AG10803 (cell line): ENCODE measurements around the gene ZNF329.
A peak's percentile ranks its signal among the peaks of the same experiment; 100 is the strongest.

Source experiments
- DNase-seq: peaks from one replicate; pipeline ENCODE4 v3.0.0; 2010; ENCODE audit warnings: low read depth
- H3K4me3 ChIP-seq: 2 replicates; pipeline ENCODE4 v1.5.1; 2011; ENCODE audit warnings: mild to moderate bottlenecking, low read length, control low read depth
- TF ChIP-seq, protein P1 (sequence below): conservative IDR thresholded peaks from 2 replicates; pipeline ENCODE4 v1.5.1; 2011; ENCODE audit warnings: mild to moderate bottlenecking, low read length, control low read depth, inconsistent platforms

ZNF329 gene

DNA sequence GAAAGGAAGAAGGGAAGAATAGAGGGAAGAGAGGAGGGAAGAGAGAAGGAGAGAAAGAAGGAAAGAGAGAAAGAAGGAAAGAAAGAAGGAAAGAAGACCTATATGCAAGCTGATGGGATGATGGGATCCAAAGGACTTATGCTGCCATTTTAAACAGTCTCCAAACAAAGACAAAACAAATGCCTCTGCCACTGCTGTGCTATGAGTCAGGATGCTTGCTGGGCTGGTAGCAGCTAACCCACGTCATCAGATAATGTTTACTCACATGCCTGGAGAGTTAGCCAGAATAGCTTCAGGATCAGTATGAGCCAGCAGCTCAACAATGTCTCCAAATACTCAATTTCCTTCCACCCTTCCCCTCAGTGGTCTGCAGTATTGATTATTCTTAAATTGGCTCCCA lies 20.3 kb upstream of the ZNF329 start:
- peak; percentile 8 for DNase-seq
- TF ChIP-seq, protein P1, sequence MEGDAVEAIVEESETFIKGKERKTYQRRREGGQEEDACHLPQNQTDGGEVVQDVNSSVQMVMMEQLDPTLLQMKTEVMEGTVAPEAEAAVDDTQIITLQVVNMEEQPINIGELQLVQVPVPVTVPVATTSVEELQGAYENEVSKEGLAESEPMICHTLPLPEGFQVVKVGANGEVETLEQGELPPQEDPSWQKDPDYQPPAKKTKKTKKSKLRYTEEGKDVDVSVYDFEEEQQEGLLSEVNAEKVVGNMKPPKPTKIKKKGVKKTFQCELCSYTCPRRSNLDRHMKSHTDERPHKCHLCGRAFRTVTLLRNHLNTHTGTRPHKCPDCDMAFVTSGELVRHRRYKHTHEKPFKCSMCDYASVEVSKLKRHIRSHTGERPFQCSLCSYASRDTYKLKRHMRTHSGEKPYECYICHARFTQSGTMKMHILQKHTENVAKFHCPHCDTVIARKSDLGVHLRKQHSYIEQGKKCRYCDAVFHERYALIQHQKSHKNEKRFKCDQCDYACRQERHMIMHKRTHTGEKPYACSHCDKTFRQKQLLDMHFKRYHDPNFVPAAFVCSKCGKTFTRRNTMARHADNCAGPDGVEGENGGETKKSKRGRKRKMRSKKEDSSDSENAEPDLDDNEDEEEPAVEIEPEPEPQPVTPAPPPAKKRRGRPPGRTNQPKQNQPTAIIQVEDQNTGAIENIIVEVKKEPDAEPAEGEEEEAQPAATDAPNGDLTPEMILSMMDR: no peak
- H3K4me3 ChIP-seq: no peak overlapping the region

DNA sequence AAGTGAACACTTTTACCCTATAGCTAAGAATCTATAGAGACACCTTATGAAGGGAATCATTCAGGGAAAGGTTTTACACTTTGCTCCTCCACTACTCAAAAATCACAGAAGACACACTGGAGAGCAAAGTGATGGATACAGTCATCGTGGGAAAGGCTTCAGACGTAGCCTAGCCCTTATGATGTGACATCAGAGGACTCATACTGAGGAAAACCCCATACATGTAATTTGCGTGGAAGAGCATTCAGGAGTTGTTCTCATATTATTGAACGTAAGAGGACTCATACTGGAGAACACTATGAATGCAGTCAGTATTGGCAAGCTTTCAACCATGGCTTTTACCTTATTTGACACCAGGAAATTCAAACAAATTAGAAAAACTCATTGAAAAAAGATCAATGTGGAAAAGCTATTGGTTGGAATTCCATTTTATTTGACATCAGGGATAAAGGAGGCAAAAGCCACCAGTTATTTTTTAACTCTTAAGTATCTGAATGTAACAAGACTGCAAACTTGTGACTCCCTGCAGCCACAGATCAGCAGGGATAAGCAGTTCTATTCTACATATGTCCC lies 16.2 kb upstream of the ZNF329 start:
- TF ChIP-seq, protein P1: no peak
- no peak for DNase-seq
- H3K4me3 ChIP-seq: no peak overlapping the region

DNA sequence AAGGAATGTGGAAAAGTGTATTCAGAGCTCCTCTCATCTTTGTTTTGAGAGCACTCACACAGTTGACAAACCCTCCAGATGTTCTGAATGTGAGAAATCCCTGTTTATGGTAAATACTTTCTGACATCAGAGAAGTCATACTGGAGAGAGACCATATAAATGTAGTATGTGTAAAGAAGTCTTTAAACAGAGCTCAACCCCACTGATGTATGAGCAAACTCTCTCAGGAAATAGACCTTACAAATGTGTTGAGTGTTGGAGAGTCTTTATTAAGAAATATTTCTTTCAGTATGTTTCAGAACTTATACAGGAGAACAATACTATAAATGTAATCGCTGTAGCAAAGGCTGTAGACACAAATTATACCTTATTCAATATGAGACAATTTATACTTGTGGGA lies 15.7 kb upstream of the ZNF329 start:
- DNase-seq: no peak
- TF ChIP-seq, protein P1: no peak
- no peak overlapping the region for H3K4me3 ChIP-seq

DNA sequence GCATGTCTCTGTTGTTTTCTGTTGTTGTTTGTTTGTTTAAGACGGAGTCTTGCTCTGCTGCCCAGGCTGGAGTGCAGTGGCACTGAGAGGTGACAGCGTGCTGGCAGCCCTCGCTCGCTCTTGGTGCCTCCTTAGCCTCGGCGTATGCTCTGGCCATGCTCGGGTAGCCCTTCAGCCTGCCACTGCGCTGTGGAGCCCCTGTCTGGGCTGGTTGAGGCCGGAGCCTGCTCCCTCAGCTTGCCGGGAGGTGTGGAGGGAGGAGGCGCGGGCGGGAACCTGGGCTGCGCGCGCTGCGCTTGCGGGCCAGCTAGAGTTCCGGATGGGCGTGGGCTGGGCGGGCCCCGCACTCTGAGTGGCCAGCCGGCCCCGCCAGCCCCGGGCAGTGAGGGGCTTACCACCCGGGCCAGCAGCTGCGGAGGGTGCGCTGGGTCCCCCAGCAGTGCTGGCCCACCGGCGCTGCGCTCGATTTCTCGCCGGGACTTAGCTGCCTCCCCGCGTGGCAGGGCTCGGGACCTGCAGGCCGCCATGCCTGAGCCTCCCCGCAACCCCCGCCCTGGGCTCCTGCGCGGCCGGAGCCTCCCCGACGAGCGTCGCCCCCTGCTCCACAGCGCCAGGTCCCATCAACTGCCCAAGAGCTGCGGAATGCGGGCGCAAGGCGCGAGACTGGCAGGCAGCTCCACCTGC lies 6.6 kb upstream of the ZNF329 start:
- no peak for DNase-seq
- TF ChIP-seq, protein P1: no peak
- no peak overlapping the region for H3K4me3 ChIP-seq

DNA sequence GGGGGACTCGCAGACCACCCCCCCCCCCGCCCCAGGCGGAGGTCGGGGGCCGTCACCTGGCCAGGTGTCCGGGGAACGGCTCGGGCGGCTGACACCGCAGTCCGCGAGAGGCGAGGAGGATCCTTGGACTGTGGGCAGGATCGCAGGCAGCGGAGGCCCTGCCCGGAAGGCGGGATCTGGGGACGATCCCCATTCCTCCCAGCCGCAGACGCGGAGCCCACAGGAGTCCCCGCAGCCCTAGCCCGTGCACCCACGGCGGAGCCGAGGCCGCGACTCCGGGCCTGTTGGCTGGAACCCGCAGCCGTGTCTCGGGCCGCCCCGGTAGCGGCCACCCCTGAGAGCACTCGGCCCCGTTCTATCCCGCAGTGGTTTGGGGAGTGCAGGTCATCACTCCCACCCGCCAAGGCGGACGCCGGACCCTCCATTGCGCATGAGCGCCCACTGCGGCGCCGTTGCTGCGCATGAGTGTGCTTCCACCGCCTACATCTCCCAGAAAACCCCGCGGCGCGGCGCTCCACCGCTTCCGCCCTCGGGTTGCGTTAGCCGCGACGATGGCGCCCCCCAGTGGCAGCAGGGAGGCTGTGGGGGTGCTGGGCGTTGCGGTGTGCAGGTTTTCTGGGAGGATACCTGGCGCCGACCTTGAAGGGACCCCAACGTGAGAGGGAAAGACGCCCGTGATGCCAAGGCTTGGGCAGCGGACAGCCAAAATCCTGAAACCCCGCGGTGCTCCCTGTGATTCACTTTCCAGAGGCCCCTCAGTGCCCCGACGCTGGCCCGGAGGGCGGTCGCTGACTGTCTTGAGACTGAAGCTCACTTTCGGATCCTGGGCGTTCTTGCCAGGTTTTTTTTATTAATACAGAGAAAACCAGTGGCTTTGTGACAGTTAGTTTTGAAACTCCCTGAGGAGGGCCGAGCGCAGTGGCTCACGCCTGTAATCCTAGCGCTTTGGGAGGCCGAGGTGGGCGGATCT lies 4.4 kb upstream of the ZNF329 start:
- H3K4me3 ChIP-seq: peak overlapping the region; percentile 75
- TF ChIP-seq, protein P1: peak; percentile 82
- DNase-seq: peak; percentile 90

DNA sequence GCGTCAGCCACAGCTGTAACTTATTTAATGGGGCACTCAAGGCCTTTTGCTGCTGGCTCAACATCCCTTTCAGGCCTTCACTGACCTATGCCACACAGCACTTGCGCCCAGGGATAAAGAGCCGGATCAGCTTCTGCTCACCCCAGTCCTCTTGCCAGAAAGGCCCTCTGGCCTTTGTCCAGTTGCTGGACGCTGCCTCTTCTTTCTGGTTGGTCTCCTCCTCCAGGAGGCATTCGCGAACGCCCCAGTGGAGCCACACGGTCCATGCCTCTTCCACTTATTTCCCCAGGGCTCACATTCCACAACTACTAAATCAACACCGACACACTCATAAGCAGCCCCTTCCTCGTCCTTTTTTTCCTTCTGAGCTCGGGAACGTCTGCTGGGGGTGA lies 3.7 kb upstream of the ZNF329 start:
- peak overlapping the region; percentile 75 for H3K4me3 ChIP-seq
- TF ChIP-seq, protein P1: no peak
- peak; percentile 50 for DNase-seq
